Activated gamma-delta T cell (primary cell): ENCODE measurements around the gene SLC41A3.

Experiments
- DNase-seq: peaks from one replicate; lab custom pipeline; 2025; lab: John Stamatoyannopoulos, UW
- total RNA-seq, 2 donors: gene quantifications; one replicate each; lab custom pipeline; 2026; lab: John Stamatoyannopoulos, UW

SLC41A3 gene
- total RNA-seq, result 29.3 to 32.4 reads per million in 2 donors

DNA sequence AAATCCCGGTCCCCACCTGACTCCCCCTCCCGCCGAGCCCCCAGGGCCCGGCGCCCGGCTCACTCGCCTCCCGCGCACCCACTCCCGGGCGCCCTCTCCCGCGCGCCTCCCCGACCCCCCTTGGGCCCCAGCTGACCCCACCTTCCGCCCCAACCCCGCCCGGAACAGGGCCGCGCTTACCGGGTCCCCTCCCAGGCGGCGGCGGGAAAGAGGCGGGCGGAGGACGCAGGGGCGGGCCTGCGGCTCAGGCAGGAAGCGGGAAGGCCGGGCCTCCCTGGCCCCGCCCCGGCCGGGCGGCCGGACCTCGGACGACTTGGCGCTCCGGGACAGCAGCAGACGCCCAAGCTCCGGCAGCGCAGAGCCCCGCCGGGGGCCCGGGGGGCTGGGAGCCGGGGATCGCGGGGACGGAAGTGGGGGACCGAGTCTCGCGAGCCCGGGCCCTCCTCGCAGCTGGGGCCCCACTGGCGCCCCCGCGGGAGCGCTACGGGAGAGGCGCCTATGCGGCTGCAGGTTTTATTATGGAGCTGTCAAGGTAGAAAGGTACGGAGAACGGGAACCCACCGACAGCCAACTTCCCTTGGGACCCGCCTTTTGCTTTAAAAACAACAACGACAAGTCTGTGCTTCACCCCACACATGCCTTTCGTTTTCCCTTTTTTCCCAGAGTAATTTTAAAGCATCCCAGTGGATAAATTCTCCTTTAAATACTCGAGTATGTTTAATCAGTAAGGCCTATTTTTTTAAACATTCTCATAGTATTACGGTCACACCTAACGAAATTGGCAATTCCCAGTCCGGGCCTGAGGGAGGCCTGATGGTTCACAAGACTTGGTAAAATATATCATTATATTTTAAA is at the start of gene SLC41A3:
Gene SLC41A3 (minus strand): TSS at position 212 of the 855 bp plus-strand sequence. CDS start 15,905 bp downstream, outside the sequence.
- DNase-seq, result peak; percentile 73

DNA sequence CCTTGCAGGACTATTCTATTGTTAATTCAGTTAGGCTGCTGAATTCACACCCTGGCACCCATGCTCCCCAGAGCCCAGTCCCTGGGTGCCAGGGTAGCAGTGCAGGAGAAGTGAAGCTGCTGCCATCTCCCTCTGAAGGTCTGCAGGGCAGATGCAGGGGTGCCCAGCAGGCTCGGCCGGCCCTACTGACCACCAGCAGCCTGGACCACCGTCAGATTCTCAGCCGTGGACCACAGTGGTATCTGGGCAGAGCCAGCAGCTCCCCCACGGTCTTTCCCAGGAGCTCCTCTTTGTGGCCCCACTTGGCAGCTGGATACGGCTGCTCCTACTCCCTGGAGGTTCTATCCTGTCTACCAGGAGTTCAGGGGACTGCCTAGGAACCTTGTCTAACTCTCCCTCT is 49.7 kb upstream of the SLC41A3 start:
- DNase-seq, result no peak

DNA sequence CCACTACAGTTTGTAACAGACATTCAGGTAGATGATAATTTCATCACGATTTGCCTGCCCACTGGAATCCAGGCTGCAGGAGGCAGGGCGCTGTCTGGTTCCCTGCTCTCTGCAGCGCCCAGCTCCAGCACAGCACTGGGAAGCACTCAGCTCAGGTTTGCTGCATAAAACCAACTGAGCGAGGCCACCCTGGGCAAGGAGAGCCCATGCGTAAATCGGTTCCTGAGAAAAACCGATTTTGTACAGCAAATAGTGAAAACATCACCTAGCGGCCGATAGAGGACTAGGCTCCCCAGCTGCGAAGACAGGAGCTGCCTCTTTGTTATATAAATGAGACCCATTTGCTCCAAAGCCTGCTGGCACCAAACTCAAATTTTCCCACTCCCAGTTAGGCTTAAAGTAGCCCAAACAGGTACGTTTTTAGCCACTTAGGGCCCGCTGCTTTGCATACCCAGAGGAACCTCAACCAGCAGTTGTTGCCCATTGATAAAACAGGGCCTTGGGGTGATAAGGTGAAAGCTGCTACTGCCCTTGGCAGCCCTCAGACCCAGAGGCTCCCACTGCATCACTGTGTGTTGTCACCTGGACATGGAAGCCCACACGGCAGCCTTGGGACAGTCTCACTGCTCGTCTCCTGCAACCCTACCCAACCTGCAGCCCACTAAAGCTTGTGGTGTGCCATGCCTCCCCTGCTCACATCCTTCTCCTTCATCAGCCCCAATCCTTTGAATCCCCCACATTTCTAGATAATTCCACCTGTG is 49.0 kb upstream of the SLC41A3 start:
- no peak for DNase-seq

DNA sequence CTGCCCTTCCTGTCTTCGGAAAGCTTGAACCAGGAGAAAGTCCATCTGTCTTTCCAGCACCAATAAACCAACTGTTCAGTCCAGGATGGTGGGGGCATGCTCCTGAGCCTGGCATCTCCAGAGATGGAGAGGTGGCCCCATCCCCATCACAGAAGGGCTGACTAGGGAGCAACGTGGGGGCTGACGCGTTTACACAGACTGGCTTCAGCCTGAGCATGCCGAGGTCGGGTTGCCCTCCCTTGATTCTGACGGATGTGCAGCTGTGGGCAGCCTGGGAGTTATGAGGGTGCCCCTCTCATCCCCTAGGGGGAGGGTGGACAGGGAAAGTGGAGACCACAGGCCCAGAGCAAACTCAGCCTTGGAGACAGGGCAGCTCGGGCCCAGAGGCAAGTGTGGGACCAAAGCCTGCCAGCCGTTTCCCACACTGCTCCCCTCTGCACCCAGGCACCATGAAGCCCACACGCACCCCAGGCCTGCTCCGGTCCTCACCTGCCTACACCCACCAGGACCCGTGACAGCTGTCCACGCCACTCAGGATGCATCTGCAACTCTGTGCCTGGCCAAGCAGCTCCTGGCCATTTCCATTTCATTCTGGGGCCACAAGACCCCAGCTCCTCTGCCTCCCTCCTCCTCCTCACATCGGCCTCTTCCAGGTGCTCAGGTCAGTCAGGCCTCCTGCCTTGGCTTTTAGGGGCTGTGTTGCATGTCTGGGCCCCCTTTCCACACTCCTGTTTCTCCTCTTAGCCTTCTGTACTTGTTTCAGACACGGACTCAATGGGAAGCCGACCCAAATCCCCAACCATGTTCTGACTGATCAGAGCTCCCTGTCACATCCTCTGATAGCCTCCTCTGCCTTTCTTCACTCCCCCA is 48.2 kb upstream of the SLC41A3 start:
- no peak for DNase-seq

DNA sequence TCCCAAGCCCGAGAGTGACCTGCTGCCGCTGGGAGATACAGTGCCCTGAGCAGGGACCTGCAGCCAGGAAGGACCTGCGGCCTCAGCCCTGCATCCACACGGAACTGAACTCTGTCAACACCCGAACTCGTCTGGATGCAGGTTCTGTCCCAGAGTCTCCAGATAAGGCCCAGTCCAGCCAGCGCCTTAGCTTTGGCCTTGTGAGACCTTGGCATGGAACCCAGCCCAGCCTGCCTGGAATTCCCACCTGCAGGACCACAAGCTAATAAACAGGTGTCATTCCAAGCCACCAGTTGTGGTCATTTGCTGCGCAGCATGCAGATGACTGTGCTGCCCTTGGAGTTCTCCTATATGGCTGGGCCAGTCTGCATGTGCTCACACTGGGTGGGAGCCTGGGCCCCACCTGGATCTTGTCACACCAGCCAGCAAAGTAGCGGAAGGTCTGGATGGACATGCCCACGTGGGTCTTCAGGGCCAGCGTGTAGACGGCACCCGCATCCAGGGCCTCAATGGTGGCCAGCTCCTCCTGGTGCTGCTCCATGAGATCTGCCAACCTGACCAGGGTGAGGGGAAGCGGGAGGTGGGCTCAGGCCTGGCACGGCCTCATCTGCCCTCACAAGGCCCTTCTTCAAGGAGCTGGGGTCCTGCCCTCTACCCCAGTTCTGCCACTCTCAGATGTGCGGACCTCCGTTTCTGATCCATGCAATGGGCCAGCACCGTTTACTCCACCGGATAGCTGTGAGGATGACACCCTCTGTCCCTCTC is 47.2 kb upstream of the SLC41A3 start:
- no peak for DNase-seq

DNA sequence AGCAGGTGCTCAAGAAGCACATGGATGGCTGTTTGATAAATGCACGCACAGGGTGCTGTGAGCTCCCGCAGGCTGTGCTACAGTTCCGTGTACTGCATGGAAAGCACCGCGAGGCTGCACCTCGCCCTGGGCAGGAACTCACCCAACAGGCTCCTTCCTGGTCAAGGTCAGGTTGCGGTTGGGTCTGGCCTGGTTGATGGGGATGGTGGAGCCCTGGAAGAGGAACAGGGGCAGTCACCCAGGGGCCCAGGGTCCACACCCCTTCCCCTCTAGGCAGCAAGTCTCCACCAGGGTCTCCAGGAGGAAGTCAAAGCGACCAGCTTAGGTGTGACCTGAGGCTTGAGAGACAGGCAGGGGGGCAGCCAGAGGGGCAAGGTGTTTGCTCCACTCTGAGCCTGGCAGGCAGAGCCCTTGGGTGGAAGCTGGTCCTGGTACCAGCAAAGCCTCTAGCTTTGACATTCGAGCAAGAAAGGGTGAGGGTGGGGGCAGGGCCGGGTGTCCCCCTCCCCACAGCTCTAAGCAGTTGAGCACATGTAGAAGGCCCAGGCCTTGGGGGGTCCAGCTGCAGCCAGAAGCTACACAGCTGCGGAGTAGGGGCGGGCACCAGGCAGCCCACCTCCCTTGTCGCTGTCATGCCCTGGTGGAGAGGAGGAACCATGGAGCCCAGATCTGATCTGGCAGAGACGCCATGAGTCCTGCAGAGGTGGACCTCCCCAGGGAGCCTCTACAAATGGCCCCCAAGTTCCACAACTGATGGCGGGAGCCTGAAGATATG is 46.3 kb upstream of the SLC41A3 start:
- no peak for DNase-seq

DNA sequence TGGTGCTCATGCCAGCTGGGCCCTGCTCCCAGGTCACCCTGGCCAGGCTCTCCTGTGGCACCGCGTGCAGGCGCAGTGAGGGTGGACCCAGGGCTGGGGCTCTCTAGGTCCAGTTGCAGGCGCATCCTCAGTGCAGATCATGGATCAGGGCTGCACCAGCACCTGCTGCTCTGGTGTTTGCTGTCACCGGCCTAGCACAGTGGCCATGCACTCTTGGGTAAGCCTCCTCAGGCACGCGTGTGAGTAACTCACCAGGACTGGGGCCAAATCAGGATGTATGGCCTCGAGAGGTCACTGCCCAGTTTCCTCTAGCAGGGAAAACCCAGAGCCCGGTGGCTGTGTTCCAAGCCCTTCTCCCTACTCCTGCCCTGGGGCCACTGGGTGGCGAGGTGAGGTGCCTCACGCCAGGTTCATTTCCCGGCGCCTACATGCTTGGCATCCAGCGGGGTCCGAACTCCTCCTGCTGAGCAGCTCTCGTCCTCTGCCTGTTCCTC is 45.5 kb upstream of the SLC41A3 start:
- no peak for DNase-seq

DNA sequence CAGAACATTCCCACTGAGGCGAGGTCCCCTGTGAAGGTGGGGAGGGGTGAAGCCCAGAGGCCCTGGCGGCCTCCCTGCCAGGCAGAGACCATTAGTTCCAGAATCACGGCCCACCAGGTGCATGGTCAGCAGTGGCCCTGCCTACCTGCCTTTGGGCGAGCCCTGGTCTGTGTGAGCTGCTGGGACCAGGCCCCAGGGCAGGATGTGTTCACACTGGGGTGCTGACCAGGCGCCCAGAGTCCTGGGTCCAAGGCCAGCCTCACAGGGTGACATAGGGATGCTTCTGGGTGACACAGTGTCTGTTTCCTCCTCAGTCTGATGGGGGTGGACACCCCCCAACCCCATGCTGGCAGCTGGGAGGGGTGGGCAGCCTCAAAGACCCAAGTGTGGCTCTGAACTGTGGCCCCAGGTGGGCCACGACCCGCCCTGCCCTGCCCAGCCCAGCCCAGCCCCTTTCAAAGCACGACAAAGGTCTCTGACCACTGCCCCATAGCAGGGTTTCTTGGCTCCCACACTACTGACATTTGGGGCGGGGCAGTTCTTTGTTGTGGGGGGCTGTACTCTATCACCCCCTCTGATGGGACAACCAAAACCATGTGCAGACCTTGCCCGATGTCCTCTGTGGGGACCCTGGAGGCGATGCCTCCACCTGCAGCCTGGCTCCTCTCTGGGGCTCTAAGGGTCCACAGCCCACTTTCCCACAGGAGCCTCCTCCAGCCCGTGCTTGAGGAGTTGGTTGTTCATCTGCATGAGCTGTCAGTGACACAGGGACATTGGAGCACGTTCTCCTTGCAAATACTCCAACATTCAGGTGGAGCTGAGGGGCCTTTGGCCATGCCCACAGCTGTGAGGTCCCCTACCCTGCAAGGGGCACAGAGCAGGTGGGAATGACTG is 44.8 kb upstream of the SLC41A3 start:
- DNase-seq, result no peak

DNA sequence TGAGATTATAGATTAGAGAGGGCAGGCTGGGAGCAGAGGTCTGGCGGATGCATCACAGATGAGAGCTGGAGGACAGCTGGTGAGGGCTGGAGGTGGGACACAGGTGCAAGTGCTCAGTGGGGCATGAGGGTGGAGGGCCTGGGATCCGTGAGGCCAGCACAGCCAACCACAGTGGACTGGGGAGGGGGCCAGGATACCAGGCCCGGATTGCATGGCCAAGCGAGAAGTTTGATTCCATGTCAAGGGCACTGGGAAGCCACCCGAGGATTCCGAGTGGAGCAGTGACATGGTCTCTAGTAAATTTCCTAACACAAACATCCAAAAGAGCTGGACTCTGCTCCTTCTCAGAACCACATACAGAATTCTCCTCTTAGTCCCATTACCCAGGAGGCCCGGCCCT is 44.0 kb upstream of the SLC41A3 start:
- no peak for DNase-seq

DNA sequence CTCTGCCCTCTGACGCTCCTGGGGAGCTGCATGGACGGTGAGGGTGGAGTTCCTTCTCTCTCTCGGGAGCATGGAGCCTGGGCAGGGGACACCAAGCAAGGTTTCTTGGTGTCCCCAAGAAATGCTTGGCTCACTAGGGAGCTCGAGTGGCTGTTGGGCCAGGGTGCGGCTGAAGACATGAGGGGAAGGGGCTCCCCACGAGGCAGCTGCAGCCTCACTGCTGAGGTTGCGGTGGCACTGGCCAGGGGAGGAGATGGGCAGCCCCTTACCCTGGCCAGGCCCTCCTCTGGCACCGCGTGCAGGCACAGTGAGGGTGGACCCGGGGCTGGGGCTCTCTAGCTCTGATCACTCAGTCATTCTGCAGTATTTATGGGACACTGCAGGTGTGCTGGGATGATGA is 43.5 kb upstream of the SLC41A3 start:
- no peak for DNase-seq

DNA sequence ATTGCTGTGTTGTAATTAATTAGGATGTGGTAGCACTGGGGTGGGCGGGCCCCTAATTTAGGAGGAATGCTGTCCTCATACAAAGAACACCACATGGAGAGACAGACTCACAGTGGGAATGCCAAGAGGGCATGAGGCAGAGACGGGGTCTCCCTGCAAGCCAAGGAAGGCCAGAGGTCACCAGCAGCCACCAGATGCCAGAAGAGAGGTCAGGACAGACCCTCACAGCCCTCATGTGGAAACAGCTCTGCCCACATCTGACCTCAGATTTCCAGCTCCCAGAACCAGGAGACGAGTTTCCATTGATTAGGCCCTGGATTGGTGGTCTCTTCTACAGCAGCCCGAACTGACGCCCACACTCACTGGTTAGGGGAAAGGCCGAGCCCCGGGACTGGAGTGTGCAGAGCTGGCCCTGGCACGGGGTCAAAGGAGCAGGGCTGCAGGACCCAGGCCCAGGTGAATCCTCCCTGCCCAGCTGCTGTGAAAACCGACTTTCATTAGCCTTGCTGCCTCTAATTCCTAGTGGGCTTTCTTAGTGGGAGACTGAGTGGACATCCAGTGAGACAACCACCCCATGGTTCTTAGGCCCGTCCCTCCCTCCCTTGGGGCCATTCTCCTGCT is 43.0 kb upstream of the SLC41A3 start:
- no peak for DNase-seq

DNA sequence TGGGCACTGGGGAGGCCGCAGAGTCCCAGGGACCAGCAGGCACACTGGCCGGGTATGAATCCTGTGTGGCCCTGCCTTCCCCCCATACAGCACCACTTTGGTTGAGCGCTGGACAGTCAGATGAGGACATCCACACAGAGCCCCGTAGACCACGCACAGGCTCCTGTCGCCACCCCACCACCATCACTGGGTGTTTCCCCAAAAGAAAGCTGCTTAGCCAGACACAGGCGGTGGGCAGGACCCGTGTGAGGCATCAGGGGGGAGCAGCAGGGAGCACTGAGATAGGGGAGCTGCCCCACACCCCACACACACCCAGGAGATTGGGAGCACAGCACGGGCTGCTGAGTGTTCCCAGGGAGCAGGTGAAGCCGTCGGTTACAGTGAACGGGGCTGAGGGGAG is 42.4 kb upstream of the SLC41A3 start:
- no peak for DNase-seq

DNA sequence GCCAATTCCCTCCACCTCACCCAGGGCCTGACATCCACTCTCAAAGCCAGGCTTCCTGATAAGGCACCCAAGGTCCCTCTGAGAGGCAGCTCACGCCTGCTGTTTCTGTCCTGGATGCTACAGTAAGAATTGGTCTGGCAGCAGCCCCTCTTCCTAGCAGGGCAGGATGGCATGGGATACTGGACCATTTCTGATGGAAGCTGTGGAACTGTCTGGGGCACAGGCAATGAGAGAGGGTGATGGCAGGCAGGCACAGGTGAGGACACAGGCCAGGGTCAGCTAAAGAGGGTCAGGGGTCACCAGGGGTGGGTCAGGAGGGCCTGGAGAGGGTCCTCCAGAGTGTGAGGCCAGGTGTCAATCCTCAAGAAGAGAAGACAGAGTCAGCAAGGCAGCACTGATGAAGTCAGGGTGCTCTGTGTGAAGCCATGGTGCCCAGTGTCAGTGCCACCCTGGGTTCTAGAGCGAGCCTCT is 41.9 kb upstream of the SLC41A3 start:
- DNase-seq, result no peak

DNA sequence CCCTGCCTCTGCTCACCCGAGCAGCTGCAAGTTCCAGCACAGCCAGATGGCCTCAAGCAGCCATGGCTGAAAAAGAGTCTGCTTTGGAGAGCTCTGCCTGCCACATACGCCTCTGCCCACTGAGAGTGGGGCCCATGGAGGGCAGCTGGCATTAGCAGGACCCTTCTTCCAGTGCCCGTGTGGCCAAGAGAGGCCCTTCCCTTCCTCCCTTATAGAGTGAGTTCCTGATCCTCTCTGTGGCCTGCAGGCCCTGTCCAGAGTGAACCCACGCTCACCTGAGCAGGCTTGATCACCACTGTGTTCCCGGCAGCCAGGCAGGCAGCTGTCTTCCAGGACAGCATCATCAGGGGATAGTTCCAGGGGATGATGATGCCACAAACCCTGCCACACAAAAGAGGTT is 41.4 kb upstream of the SLC41A3 start:
- DNase-seq, result no peak

DNA sequence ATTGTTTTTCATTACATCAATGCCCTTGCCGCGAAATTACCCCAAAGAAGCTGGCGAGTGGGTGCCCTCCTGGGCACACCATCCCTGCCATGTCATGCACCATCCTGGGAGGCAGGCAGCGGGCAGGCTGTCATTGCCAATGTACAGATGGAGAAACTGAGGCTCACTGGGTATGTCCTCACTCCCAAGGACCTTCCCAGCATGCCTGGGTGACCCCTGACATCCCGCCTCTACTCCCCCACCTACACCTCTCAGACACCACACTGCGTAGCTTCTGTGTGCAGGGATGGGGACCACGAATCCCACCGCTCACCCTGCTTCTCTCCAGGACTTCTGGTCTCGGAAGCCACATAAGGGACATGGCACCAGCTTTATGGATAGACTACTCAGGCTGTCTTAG is 41.0 kb upstream of the SLC41A3 start:
- DNase-seq, result no peak

DNA sequence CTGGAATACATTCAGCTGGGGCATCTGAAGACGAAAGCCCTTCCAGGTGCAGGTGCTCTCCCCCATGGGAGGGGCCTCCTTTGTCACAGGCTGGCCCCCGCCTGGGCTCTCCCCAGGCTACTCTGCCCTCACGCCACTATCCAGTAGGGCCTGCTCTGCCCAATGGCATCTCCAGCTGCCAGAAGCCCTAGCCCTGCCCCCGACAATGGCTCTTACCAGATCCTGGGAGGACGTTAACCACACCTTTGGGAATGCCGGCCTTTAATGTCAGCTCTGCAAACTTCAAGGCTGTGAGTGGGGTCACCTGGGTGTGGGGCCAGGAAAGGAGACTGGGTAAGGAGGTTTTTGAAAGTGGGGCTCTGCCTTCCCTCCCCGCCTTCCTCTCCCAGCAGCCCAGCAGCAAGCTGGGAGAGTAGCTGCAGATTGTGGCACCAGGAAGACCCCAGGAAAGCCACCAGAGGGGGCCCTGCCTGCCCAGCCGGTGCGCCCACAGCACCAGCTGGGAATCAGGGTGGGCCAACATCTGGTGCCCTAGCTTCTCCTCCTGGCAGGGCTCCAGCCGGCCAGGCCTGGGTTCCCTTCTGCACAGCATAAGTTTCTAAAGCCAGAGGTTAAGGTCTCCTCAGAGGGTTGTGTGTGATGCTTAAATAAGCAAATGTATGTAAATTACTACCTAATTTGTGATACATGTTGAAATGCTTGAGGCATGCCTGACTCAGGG is 40.4 kb upstream of the SLC41A3 start:
- no peak for DNase-seq

DNA sequence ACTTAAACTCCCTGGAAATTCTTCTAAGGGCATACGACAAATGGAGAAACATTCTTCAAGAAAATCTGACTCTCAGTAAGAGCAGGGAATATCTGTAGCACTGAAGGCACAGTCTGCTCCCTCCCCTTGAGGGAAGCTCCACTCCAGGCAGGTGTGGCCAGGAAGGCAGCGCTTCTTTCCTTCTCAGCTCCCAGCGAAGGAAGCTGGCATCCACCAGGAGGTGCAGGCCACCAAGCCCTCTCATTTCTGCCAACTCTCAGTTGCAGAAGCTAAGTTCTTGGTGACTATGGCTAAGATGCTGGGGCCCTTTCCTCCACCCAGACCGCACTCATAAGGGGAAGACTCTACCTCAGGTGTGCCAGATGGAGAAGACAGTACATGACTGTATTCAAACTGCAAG is 37.7 kb upstream of the SLC41A3 start:
- DNase-seq, result no peak

DNA sequence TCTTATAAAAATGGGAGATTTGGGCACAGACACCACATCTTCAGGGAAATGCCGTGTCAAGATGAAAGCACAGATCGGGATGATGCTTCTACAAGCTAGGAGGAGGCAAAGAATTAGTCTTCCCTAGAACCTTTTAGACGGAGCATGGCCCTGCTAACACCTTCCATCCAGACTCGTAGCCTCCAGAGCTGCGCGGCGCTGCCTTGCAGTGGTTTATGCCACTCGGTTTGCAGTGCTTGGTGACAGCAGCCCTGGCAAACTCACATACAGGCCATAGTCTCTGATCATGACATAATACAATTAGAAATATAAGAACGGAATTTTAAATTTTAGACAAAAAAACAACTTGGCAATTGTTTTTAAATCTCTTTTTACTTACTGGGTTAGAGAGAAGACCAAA is 37.1 kb upstream of the SLC41A3 start:
- no peak for DNase-seq
